Mucosa of stomach (tissue), 1 donor: ENCODE results near the gene PDCD1LG2.

Experiments used
- H3K27me3 ChIP-seq: one replicate; pipeline ENCODE4 v1.7.0; 2013; ENCODE audit warnings: mild to moderate bottlenecking, low read length; ENCODE audit not compliant: control insufficient read depth, insufficient read depth
- H3K36me3 ChIP-seq: one replicate; pipeline ENCODE4 v1.7.0; 2013; ENCODE audit warnings: low read length; ENCODE audit not compliant: control insufficient read depth, insufficient read depth
- H3K4me1 ChIP-seq: one replicate; pipeline ENCODE4 v1.7.0; 2013; ENCODE audit warnings: mild to moderate bottlenecking, low read length; ENCODE audit not compliant: control insufficient read depth, insufficient read depth
- H3K4me3 ChIP-seq: one replicate; pipeline ENCODE4 v1.7.0; 2013; ENCODE audit warnings: low read length
- H3K9ac ChIP-seq: one replicate; pipeline ENCODE4 v1.7.0; 2013; ENCODE audit warnings: mild to moderate bottlenecking, low read length, moderate library complexity
- H3K9me3 ChIP-seq: one replicate; pipeline ENCODE4 v1.7.0; 2013; ENCODE audit warnings: mild to moderate bottlenecking, low read length, moderate library complexity; ENCODE audit not compliant: control insufficient read depth
- donor health status: Pancreatic carcinoma.

PDCD1LG2 gene

GRCh38 chr9:5518171-5518936, 8.0 kb downstream of the PDCD1LG2 start:
- Histone ChIP-seq H3K27me3 (no peaks in the 10 kb centered on the region), H3K9ac (no peak overlapping the region), H3K4me3 (no peak overlapping the region), H3K9me3 (no peaks in the 10 kb centered on the region), H3K36me3 (no peaks in the 10 kb centered on the region), H3K4me1 (no peaks in the 10 kb centered on the region)

- Histone ChIP-seq H3K9ac (no peak overlapping the region), H3K9me3 (no peaks in the 10 kb centered on the region), H3K4me1 (no peaks in the 10 kb centered on the region), H3K36me3 (no peaks in the 10 kb centered on the region), H3K27me3 (no peaks in the 10 kb centered on the region), H3K4me3 (no peak overlapping the region)
These were observed 8.6 kb downstream of the PDCD1LG2 start for GRCh38 chr9:5518937-5519319.

GRCh38 chr9:5524090-5524489, 13.8 kb downstream of the PDCD1LG2 start:
- H3K9me3 ChIP-seq = no peaks in the 10 kb centered on the region
- H3K36me3 ChIP-seq = no peaks in the 10 kb centered on the region
- no peak overlapping the region for H3K9ac ChIP-seq
- H3K27me3 ChIP-seq = no peaks in the 10 kb centered on the region
- no peaks in the 10 kb centered on the region for H3K4me1 ChIP-seq
- no peak overlapping the region for H3K4me3 ChIP-seq

GRCh38 chr9:5529683-5530221, 19.4 kb downstream of the PDCD1LG2 start:
- Histone ChIP-seq H3K36me3 (no peaks in the 10 kb centered on the region), H3K9me3 (no peaks in the 10 kb centered on the region), H3K4me3 (no peak overlapping the region), H3K9ac (no peak overlapping the region), H3K27me3 (no peaks in the 10 kb centered on the region), H3K4me1 (no peaks in the 10 kb centered on the region)

- Histone ChIP-seq H3K36me3 (no peaks in the 10 kb centered on the region), H3K4me1 (no peaks in the 10 kb centered on the region), H3K9me3 (no peaks in the 10 kb centered on the region), H3K9ac (no peak overlapping the region), H3K27me3 (no peaks in the 10 kb centered on the region), H3K4me3 (no peak overlapping the region)
These were observed 21.0 kb downstream of the PDCD1LG2 start for GRCh38 chr9:5531101-5531882.

GRCh38 chr9:5532306-5532705, 22.0 kb downstream of the PDCD1LG2 start:
- Histone ChIP-seq H3K9ac (no peak overlapping the region), H3K4me3 (no peak overlapping the region), H3K4me1 (no peaks in the 10 kb centered on the region), H3K27me3 (no peaks in the 10 kb centered on the region), H3K9me3 (no peaks in the 10 kb centered on the region), H3K36me3 (no peaks in the 10 kb centered on the region)

- no peaks in the 10 kb centered on the region for H3K9me3 ChIP-seq
- H3K27me3 ChIP-seq = no peaks in the 10 kb centered on the region
- H3K4me1 ChIP-seq = no peaks in the 10 kb centered on the region
- H3K36me3 ChIP-seq = no peaks in the 10 kb centered on the region
- no peak overlapping the region for H3K4me3 ChIP-seq
- no peak overlapping the region for H3K9ac ChIP-seq
These were observed 22.5 kb downstream of the PDCD1LG2 start for GRCh38 chr9:5532790-5533189.

GRCh38 chr9:5536684-5537083, 26.4 kb downstream of the PDCD1LG2 start:
- H3K27me3 ChIP-seq = no peaks in the 10 kb centered on the region
- no peak overlapping the region for H3K4me3 ChIP-seq
- no peak overlapping the region for H3K9ac ChIP-seq
- no peaks in the 10 kb centered on the region for H3K9me3 ChIP-seq
- H3K4me1 ChIP-seq = no peaks in the 10 kb centered on the region
- H3K36me3 ChIP-seq = no peaks in the 10 kb centered on the region

GRCh38 chr9:5543875-5544702, 33.8 kb downstream of the PDCD1LG2 start:
- Histone ChIP-seq H3K9me3 (no peaks in the 10 kb centered on the region), H3K36me3 (no peaks in the 10 kb centered on the region), H3K4me1 (no peaks in the 10 kb centered on the region), H3K9ac (no peak overlapping the region), H3K4me3 (no peak overlapping the region), H3K27me3 (no peaks in the 10 kb centered on the region)

GRCh38 chr9:5549658-5550650, 39.6 kb downstream of the PDCD1LG2 start:
- H3K9me3 ChIP-seq = no peaks in the 10 kb centered on the region
- no peak overlapping the region for H3K9ac ChIP-seq
- no peaks in the 10 kb centered on the region for H3K4me1 ChIP-seq
- no peak overlapping the region for H3K4me3 ChIP-seq
- no peaks in the 10 kb centered on the region for H3K36me3 ChIP-seq
- H3K27me3 ChIP-seq = no peaks in the 10 kb centered on the region
